GM19240 (cell line): ENCODE measurements around the gene PPP1R14C.
"Not testable (repeated sequence)": the region's sequence is repeated elsewhere in the genome, so short reads cannot be mapped to it uniquely, and the experiment has no call there.

ENCODE experiments used
- DNase-seq: peaks from one replicate; pipeline ENCODE4 v3.0.0; 2011; ENCODE audit warnings: low spot score; ENCODE audit not compliant: insufficient read length

Gene PPP1R14C

DNA sequence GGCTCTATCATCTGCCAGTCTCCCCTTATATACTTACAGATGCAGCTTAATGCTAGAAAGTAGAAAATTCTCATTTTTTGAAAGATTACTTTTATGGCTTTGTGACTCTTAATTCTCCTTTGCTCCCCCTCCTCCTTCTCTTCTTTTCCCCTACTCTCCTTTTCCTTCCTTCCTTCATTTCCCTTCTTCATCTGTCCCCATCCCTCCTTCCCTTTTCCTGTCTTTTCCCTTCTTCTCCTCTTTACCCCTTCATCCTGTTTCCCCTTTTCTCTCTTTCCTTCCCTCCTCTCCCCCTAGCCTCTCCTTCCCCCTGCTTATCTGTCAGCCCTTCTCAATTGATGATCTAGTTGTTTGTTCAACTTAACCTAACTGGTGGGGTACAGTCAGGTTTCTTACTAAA, 71.5 kb downstream of the PPP1R14C start:
- no peak for DNase-seq

DNA sequence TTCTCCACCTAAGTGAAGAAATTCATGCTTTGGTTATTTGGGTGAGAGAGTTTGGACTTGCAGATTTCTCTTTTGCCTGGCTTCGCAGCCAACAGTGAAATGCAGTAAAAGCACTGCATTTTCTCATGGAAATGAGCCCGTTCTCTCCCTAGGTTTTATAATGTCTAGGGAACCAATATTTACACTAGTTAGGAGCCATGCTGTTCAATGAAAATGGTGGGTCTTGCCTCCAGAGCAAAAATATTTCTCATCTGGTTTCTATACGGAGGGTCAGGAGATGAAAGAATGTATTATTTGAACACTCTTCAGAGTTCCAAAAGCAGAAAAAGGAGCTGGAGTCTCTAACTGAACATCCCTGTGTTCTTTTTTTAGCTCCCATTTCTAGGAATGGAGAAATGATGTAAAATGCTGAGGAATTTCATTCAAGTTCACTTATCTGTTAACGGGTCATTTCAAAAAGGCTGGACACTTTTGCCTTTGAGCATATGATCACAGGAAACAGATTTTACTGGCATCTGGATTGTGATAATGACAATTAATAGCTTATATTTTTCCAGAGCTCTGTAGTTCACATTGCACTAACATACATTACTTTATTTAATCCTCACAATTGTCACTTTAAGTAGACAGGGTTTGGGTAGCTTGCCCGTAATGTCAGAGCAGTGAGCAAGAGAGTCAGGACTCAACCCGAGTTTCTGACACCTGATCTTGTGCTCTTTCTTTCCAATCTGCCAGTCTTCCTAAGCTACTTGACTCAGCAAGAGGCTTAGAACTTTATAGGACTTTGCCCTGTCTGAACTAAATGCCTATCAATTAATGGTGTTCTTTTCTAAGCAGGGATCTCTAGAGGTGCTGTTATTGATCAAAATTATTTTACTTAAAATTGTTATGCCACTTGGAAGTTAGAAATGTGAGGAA, 78.0 kb downstream of the PPP1R14C start:
- no peak for DNase-seq

DNA sequence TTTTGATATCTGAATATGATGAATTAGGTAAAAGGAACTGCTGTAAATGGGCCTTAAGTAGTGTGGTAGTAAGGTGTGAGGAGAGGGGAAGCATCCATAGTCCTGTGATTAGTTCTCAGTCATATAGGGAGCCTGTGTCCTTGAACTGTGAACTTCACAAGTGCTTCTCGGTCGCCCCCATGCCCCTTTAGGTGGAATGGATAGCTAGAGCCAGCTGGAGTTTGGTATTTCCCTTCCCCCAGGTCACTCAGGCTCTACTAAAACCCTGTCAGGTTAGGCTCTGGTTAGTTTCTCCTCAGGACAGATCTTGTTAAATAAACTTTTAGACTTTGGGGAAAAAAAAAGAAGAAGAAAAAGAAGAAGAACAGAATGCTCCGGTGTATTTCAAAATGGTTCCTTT, 82.0 kb downstream of the PPP1R14C start:
- DNase-seq = no peak

DNA sequence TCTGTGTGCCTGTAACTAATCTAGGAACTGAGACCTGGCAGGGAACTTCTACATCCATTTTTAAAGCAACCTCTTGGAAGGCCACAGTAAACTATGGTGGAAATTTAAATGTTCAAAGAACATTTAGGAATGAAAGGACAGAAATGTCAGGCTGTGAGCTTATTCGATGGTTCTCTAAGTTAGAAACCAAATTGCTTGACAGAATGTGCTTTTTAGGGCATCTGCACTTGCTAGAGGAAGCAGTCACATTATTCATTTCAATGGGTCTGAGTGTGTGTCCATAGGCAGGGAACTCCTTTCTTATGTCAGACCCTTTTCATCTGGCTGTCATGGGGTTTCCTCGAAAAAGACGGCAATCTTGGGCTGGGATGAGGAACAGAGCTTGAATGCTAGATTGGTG, 84.4 kb downstream of the PPP1R14C start:
- no peak for DNase-seq

DNA sequence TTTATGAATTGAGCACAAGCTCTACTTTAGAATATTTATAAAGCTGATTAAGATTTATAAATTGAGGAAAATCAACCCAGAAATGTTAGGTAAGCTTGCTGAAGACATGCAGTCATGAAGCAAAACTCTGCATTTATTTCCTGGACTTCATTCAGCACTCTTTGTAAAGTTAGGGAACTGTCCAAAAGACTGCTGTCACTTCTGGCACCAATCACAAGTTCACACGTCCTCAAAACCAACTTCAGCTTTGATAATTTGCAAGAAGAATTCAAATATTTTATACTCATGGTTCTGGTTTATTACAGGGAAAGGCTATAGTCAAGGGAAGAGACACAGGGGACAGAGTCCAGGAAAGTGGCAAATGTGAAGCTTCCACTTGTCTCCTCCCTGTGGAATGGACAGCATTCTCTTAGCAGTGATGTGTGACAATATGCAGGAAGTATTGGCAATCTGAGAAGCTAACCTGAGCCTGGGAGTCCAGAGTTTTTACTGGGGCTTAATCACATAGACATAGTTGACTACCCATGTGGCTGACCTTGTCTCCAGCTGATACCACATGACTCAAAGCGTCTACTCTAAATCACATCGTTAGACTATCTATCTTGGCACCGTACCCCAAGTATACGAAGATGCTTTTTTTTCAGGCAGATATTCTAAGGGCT, 85.4 kb downstream of the PPP1R14C start:
- no peak for DNase-seq

DNA sequence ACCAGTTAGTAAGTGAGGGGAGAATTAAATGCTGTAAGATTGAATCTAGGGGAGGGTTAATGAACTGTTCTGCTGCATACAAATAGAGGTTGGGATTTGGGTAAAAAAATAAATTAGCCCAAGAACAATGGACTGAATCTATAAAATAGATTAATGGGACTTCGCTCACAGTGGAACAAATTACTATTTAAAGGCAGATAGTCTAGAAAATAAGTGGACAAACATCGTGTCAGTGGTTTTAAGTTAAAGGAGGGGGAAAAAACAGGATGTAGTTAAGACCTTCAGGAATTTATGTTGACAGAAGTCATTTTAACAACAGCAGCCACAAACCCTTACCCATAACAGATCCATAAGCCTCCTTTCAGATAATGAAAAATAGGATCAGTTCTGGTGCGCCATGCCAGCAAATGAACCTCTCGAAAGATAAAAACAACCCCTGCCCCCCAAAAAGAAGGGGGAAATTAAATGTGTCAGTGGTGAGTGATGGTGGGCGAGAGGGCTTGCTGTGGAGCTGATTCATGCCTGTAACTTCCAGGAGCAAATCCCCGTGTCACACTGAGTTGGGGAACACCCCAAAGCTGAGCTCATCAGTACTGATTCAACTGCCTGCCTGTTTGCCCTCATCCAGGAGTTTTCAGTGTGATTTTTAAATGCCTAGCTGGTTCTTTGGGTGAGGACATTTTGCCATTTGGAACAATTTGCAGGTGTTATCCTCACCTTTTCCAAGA, 86.8 kb downstream of the PPP1R14C start:
- no peak for DNase-seq

DNA sequence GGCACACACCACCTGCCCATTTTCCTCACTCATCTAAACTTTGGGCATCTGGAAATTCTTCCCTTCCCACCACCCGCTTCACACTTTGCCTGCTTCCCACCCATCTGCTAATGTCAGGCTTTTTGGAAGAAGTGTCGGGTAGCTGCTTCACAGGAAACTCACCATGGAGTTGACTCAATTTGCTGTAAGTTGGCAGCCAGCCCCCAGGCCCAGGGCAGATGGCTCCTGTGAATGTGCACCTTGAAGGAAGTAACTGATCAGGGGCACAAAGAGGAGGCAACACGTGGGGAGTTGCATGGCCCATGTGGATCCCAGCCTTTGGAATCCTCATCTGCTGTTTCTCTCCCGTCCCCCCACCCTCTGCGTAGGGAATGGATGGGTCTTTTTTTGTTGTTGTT, 87.3 kb downstream of the PPP1R14C start:
- DNase-seq = no peak

DNA sequence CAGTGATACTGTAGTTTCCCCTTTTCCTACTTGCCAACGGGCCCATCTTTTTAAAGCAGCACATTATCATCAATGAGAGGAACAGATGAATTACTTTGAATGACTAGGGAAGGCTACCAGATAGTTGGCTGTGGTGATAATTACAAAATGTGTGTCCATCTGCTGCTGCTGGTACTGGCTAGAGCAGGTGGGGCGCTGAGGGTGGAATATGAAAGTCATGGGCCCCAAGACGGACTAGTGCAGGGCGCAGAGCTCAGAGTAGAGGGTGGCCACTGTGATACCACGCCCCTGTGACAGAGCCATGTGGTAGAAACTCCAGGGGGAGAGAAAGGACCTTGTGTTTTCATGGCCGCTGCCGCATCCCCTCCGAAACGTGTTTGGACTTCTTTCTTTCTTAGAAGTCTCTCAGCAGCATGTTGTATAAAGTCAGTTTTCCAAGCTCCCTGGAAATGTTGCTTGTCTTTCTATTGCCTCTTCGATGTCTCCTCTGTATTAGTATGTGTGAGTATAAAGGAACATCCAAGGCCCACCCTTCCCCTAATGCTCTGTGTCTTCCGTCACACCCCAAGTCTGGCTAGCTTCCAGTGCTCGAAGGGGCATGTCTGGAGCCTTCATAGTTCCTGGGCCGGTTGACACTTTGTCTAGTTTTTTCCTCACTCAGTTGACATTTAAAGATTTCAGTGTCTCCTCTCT, 88.1 kb downstream of the PPP1R14C start:
- DNase-seq = no peak

DNA sequence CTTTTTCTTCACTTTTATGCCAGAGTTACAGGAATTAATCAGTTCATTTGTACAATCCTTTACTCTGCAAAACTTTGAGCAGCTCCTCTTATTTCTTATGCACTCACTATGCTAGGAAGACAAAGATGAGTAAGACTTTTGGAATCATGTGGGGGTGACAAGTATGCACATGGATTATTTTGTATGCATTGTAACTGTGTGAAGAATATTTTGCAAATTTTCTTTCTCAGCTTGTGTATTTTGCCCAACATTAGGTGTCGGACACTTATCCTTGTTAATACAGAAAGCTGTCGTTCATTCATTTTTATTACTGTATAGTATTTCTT, 88.6 kb downstream of the PPP1R14C start:
- no peak for DNase-seq

DNA sequence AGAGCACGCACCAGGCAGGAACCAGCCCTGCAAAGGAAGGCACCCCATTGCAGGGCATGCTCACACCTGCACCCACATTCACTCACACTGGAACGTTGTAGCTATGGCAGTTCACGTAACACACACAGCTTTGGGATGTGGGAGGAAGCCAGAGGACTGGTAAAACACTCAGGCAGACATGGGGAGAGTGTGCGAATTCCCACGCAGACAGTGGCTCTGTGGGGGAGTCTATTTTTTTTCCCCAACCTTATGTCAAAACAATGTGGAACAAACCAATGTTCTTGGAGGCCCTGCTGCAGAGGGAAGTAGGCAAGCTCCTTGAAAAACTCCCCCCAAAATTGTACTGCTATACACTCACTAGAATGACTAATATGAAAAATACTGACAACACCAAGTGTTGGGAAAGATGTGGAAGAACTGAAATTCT, 91.0 kb downstream of the PPP1R14C start:
- DNase-seq = no peak

DNA sequence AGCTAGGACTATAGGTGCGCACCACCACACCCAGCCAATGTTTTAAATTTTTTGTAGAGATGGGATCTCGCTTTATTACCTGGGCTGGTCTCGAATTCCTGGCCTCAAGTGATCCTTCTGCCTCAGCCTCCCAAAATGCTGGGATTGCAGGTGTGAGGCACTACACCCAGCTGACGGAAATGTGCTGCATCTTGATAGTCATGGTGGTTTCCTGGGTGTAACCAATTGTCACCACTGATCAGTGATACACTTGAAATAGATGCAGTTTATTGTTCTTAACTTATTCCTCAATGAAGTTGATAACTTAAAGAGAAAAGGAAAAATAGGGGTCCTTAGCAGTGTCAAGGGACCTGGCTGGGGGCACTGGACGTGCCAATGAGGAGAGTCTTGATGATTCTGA, 92.4 kb downstream of the PPP1R14C start:
- no peak for DNase-seq

DNA sequence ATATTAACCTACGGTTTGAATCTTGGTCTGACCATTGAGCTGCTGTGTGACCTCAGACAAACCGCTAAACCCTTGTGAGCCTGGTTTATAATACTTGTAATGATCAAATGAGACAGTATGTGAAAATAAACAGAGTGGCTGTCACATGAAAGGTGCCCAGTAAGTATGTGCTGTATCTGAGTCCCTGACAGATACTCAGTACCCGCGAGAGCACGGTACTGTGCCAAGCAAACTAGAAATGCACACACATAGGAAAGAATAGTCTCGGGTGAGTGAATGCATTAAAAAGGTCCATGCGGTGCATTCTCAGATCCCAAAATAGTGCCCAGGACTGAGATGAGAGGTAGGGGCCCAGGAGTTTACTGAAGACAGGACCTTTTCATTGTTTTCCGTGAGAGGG, 93.3 kb downstream of the PPP1R14C start:
- no peak for DNase-seq

DNA sequence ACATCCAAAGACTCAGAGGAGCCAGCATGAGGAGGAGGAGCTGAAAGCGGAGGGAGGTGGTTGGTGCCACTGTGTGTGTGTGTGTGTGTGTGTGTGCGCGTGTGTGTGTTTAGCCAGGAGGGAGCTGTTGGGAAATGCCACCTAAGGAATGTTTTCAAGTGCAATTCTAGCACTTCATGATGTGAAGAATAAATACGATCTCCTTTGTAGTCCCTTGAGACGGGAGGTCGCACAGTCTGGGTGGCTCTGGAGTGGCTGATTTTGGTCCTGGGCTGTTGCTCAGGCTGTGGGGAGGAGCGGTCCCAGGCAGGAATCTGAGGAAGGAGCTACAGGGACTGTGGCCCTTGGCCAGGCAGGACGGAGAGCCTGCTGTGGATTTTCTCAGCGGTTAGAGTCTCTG, 93.7 kb downstream of the PPP1R14C start:
- DNase-seq = no peak

DNA sequence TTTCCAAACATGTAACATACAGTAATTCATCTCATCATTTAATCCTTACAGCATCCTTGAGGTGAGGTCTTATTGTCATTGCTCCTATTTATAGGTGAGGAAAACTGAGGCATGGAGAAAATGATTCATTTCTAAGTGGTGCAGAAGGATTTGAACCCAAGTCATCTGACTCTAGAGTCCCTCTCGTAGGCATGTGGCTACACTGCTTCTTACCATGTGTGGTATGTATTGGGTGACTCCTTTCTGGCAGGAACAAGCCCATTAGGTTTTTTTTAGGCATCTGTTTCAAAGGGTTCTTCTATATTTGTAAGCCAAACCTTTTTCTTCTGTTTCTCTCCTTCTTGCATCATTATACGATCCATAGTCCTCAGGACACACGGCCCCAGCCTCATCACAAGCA, 94.8 kb downstream of the PPP1R14C start:
- no peak for DNase-seq

DNA sequence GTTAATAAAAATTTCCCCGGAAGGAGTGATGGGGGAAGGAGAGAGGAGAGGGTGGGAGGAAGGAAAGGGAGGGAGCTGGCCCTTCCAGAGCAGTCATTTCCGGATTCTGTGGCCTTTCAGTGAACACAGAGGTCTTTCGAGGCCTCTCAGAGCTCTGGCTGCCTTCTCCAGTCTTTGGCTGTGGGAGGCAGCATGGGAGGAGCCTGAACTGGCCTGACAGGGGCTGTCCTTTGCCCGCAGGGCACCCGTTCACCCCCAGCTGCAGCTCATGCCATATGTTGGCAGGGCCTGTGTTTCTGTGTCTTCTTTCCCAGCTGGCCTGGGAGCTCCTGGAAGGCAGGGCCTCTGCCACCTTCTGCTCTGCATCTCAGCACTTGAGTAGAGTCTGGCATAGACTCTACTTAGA, 95.5 kb downstream of the PPP1R14C start:
- DNase-seq = no peak

DNA sequence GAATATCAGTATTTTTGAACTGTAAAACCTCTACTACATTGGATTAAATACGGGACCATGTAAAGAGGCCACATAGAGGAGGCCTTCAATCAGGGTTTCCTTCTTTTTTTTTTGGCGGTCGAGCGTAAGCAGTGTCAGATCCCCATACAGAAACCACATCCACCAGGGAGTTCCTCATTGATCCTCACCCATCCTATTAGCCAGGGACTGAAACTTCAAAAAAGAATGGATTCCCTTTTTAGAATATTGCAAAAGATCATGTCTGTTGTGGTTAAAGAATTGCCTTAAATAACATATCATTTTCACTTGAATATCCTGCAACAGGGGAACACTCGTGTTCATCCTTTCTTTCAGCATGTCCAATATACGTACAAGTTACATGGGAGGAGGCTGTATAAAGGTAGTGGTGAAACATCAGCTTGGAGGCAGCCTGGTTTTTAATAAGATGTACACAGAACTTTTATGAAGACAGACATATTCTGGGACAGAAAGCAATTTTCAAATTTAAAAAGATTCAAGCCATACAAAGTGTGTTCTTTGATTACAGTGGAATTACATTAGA, 96.1 kb downstream of the PPP1R14C start:
- no peak for DNase-seq

DNA sequence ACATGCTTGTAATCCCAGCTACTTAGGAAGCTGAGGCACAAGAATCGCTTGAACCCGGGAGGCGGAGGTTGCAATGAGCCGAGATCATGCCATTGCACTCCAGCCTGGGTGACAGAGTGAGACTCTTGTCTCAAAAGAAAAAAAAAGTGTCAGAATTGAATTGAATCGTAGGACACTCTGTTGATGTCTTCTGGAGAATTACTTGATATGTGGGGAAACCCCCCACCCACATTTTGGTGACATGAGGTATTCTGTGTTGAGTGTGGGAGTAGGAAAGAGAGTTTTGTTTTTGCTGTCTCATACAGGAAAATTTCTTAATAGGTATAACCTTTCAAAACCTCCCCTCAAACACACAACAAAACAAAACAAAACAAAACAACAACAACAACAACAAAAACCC, 98.9 kb downstream of the PPP1R14C start:
- DNase-seq = not testable (repeated sequence)

DNA sequence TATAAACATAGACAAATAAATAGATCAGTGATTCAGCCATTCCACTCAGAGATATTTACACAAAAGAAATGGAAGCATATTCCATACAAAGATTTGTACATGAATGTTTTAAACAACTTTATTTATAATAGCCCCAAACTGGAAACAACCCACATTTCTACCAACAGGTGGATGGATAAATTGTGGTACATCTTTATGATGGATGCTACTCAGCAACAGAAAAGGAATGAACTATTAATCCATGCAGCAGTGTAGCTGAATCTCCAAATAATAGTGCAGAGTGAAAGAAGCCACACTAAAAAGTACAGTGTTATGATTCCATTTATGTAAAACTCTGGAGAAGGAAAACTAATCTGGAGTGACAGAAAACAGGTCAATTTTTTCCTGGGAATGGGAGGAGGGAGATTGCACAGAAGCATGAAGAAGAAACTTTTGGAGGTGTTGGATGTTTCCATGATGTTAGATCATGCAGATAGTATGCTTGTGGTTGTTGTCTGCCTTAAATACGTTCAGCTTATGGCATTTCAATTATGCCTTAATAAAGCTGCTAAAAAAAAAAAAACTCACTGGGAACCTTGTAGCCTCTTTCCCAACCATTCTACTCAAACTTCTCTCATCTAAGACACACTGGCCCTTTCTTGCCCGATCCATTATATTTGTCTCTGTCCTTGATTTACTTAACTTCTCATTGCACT, 100.9 kb downstream of the PPP1R14C start:
- no peak for DNase-seq

DNA sequence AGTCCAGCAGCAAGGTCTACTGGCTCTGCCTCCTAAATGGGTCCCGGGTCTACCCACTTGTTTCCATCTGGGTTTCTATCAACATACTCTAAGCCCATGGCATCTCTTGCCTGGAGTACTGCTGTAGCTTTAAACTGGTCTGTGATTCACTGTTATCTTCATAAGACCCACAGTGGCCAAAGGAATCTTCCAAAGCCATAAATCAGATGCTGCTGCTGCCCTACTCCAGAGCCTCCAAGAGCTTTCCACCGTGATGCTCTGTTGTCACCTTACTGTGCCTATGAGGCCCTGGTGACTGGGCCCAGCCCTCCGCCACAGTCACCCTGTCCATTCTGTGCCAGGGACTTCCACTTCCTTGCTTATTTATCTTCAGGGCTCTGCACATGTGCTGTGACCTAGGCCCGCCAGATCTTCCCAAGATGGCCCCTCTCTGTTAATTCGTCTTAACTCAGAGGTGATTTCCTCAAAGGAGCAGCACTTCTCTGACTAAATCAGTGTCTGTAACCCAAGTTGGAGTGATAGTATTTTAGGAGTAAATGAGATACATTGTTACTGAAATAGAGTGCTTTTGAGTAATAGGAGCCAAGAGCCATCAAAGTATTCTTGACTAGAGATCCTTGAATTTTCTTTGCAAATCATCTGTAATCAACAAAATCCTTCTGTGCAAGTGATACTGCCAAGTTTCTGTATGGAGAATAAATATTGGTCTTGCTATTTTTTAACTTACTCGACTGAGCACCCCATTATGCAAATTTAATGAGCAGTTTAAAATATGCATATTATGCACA, 102.5 kb downstream of the PPP1R14C start:
- no peak for DNase-seq

DNA sequence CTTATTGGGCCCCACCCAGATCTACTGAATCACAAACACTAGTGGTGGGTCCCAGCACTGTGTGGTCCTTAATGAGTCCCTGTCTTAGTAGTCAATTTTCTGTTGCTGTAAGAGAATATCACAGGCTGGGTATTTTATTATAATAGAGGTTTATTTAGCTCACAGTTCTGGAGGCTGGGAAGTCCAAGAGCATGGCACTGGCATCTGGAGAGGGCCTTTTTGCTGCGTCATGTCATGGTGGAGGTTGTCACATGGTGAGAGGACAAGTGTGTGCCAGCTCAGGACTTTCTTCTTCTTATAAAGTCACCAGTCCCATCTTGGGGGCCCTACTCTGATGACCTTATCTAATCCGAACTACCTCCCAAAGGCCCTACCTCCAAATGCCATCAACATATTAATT, 105.0 kb downstream of the PPP1R14C start:
- DNase-seq = no peak
